ENCODE data around the gene ERG28. TPM values are rescaled to one million over a fixed set of nuclear protein-coding genes. Genes with fewer than 3 reads are reported as not detected.

The ERG28 gene
- total and polyA plus RNA-seq, 11 donors = 5.7 to 15.1 (median 7.4) TPM

GRCh38 chr14:75610834-75611233 is 49.8 kb downstream of the ERG28 start:
- H3K9me3 ChIP-seq = no peaks in the 10 kb centered on the region
- intact Hi-C loops (cut with DNase I) = no loop called here
- ATAC-seq (peak in 1 of 4 donors; percentile 18), DNase-seq (no peak)
- WGBS, 4 donors = 64 to 71% (median 67%) methylated on average over 4 of the region's 4 CpGs
- TF ChIP-seq POLR2A (IDR thresholded peaks at IDR 0.05) (no peak), CTCF (IDR thresholded peaks at IDR 0.05) (no peak)
- no peaks in the 10 kb centered on the region for H3K27me3 ChIP-seq
- peak overlapping the region in 1 of 12 donors; percentile 85 for H3K27ac ChIP-seq
- H3K36me3 ChIP-seq = no peaks in the 10 kb centered on the region
- peaks cover 0 to 87% (median 16%) of the 10 kb centered on the region in 12 donors for H3K4me1 ChIP-seq
- H3K4me3 ChIP-seq = no peak overlapping the region

- TF ChIP-seq POLR2A (IDR thresholded peaks at IDR 0.05) (no peak), CTCF (IDR thresholded peaks at IDR 0.05) (no peak)
- no peaks in the 10 kb centered on the region for H3K27me3 ChIP-seq
- no peaks in the 10 kb centered on the region for H3K36me3 ChIP-seq
- WGBS, 4 donors = 58 to 73% (median 66%) methylated on average over 9 of the region's 9 CpGs
- peak; percentile 40 to 64 (median 48) for ATAC-seq
- peak overlapping the region in 2 of 12 donors; percentile 1 to 85 for H3K27ac ChIP-seq
- no peak overlapping the region for H3K4me3 ChIP-seq
- peak in 2 of 5 donors; percentile 19 to 31 for DNase-seq
- no peaks in the 10 kb centered on the region for H3K9me3 ChIP-seq
- peaks cover 0 to 92% (median 20%) of the 10 kb centered on the region in 12 donors for H3K4me1 ChIP-seq
- intact Hi-C loops (cut with DNase I) = no loop called here
Measured at GRCh38 chr14:75609606-75610475, 50.8 kb downstream of the ERG28 start.

DNA sequence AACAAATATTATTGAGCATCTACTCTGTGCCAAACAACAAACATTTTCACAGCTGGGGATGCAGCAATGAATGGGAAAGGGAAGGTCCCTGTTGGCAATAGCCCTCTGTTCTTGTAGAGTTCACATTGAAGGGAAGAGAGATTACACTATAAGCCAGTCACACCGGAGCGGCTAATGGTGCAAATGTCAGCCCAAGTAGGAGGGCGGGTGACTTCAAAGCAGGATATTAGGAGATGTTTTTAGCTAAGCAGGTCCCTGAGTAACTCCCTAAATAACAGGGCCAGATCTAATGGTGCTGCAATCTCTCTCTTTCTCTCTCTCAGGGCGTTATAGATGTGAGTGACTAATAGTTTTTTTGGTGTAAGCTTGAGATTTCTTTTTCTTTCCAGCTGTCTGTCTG is 51.6 kb downstream of the ERG28 start:
- Histone ChIP-seq H3K27ac (peak overlapping the region in 1 of 12 donors; percentile 85), H3K9me3 (no peaks in the 10 kb centered on the region), H3K4me1 (peaks cover 0 to 93% (median 23%) of the 10 kb centered on the region in 12 donors), H3K4me3 (no peak overlapping the region), H3K27me3 (no peaks in the 10 kb centered on the region), H3K36me3 (no peaks in the 10 kb centered on the region)
- no peak for TF ChIP-seq POLR2A (IDR thresholded peaks at IDR 0.05)
- no peak for TF ChIP-seq CTCF (IDR thresholded peaks at IDR 0.05)
- WGBS, 4 donors = 79 to 87% (median 86%) methylated on average over 4 of the region's 4 CpGs
- intact Hi-C loops (cut with DNase I) = no loop called here
- DNase-seq (no peak), ATAC-seq (peak in 3 of 4 donors; percentile 4 to 27 (median 27))

- Histone ChIP-seq H3K27ac (peak overlapping the region in 1 of 12 donors; percentile 85), H3K27me3 (no peaks in the 10 kb centered on the region), H3K4me1 (peaks cover 0 to 96% (median 23%) of the 10 kb centered on the region in 12 donors), H3K4me3 (no peak overlapping the region), H3K9me3 (no peaks in the 10 kb centered on the region), H3K36me3 (no peaks in the 10 kb centered on the region)
- TF ChIP-seq CTCF (IDR thresholded peaks at IDR 0.05) (no peak), POLR2A (IDR thresholded peaks at IDR 0.05) (no peak)
- intact Hi-C loops (cut with DNase I) = no loop called here
- 89 to 92% (median 90%) methylated on average over 12 of the region's 12 CpGs for WGBS, 4 donors
- no peak for ATAC-seq
- DNase-seq = no peak
Measured at GRCh38 chr14:75607842-75608640, 52.6 kb downstream of the ERG28 start.

Data from heart left ventricle (tissue), 16 donors.